Activated naive CD8-positive, alpha-beta T cell treated with anti-CD3 and anti-CD28 coated beads, Interleukin-2, amount 10 ng/mL, durations not matched to agents 7 days and 5 days (primary cell): ENCODE measurements around the gene CACNA2D1. TPM values are rescaled to one million over a fixed set of nuclear protein-coding genes. Genes with fewer than 3 reads are reported as not detected.

Experiments
- ATAC-seq: fragments of 150-1000 bp; cut with Tn5 transposase; one replicate; pipeline ENCODE4 v1.10.0; 2021; ENCODE audit warnings: low read depth, moderate library complexity
- POLR2A ChIA-PET: fragments of 350-600 bp; sonication (Branson Sonifier 250); formaldehyde crosslinking; loops from one replicate; lab custom pipeline; 2021; ENCODE audit warnings: antibody characterized with exemption; lab: Charles Lee
- DNase-seq: peaks from one replicate; pipeline ENCODE4 v3.0.0; 2021
- H3K27ac Mint-ChIP-seq: one replicate; pipeline ENCODE4 v1.8.0; 2022; ENCODE audit warnings: mild to moderate bottlenecking, mixed read lengths
- H3K27me3 Mint-ChIP-seq: one replicate; pipeline ENCODE4 v1.8.0; 2022; ENCODE audit warnings: mild to moderate bottlenecking, moderate library complexity, mixed read lengths
- H3K36me3 Mint-ChIP-seq: one replicate; pipeline ENCODE4 v1.8.0; 2021; ENCODE audit warnings: mild to moderate bottlenecking, mixed read lengths
- H3K4me1 Mint-ChIP-seq: one replicate; pipeline ENCODE4 v1.8.0; 2021; ENCODE audit warnings: mixed read lengths
- H3K4me3 Mint-ChIP-seq: one replicate; pipeline ENCODE4 v1.8.0; 2022; ENCODE audit warnings: mild to moderate bottlenecking, moderate library complexity, mixed read lengths
- H3K9me3 Mint-ChIP-seq: one replicate; pipeline ENCODE4 v1.8.0; 2021; ENCODE audit warnings: mixed read lengths
- total RNA-seq, 2 experiments: library from RNA; stranded (reverse); gene quantifications; one replicate each; pipeline ENCODE4 v1.2.3, GENCODE V29; 2021

Gene CACNA2D1
- total RNA-seq, 2 experiments from 2014 or later = not detected

- Mint-ChIP-seq H3K36me3 (no peaks in the 10 kb centered on the region), H3K9me3 (no peaks in the 10 kb centered on the region), H3K4me3 (no peak overlapping the region), H3K27ac (no peak overlapping the region), H3K4me1 (no peaks in the 10 kb centered on the region), H3K27me3 (no peaks in the 10 kb centered on the region)
- POLR2A ChIA-PET = no interaction called here
- ATAC-seq = no peak
- DNase-seq = no peak
Measured at GRCh38 chr7:82373926-82374635, 69.5 kb downstream of the CACNA2D1 start.

GRCh38 chr7:82364671-82365070 lies 78.9 kb downstream of the CACNA2D1 start:
- ATAC-seq (no peak), DNase-seq (no peak)
- H3K4me3 Mint-ChIP-seq = no peak overlapping the region
- POLR2A ChIA-PET = no interaction called here
- H3K4me1 Mint-ChIP-seq = no peaks in the 10 kb centered on the region
- no peaks in the 10 kb centered on the region for H3K36me3 Mint-ChIP-seq
- no peak overlapping the region for H3K27ac Mint-ChIP-seq
- no peaks in the 10 kb centered on the region for H3K9me3 Mint-ChIP-seq
- no peaks in the 10 kb centered on the region for H3K27me3 Mint-ChIP-seq

GRCh38 chr7:82364048-82364447 lies 79.5 kb downstream of the CACNA2D1 start:
- no peaks in the 10 kb centered on the region for H3K9me3 Mint-ChIP-seq
- no peak overlapping the region for H3K27ac Mint-ChIP-seq
- no peak overlapping the region for H3K4me3 Mint-ChIP-seq
- ATAC-seq (no peak), DNase-seq (no peak)
- H3K4me1 Mint-ChIP-seq = no peaks in the 10 kb centered on the region
- no peaks in the 10 kb centered on the region for H3K36me3 Mint-ChIP-seq
- H3K27me3 Mint-ChIP-seq = no peaks in the 10 kb centered on the region
- POLR2A ChIA-PET = no interaction called here

GRCh38 chr7:82362129-82362706 lies 81.4 kb downstream of the CACNA2D1 start:
- H3K27me3 Mint-ChIP-seq = no peaks in the 10 kb centered on the region
- POLR2A ChIA-PET = no interaction called here
- H3K27ac Mint-ChIP-seq = no peak overlapping the region
- H3K9me3 Mint-ChIP-seq = no peaks in the 10 kb centered on the region
- DNase-seq (no peak), ATAC-seq (no peak)
- no peaks in the 10 kb centered on the region for H3K4me1 Mint-ChIP-seq
- H3K4me3 Mint-ChIP-seq = no peak overlapping the region
- H3K36me3 Mint-ChIP-seq = no peaks in the 10 kb centered on the region

GRCh38 chr7:82360591-82361368 lies 82.8 kb downstream of the CACNA2D1 start:
- DNase-seq = no peak
- no peak for ATAC-seq
- no peaks in the 10 kb centered on the region for H3K9me3 Mint-ChIP-seq
- no peaks in the 10 kb centered on the region for H3K27me3 Mint-ChIP-seq
- H3K27ac Mint-ChIP-seq = no peak overlapping the region
- H3K36me3 Mint-ChIP-seq = no peaks in the 10 kb centered on the region
- POLR2A ChIA-PET = no interaction called here
- H3K4me3 Mint-ChIP-seq = no peak overlapping the region
- H3K4me1 Mint-ChIP-seq = no peaks in the 10 kb centered on the region

- Mint-ChIP-seq H3K27me3 (no peaks in the 10 kb centered on the region), H3K27ac (no peak overlapping the region), H3K4me1 (no peaks in the 10 kb centered on the region), H3K36me3 (no peaks in the 10 kb centered on the region), H3K9me3 (no peaks in the 10 kb centered on the region), H3K4me3 (no peak overlapping the region)
- POLR2A ChIA-PET = no interaction called here
- DNase-seq = no peak
- ATAC-seq = no peak
Measured at GRCh38 chr7:82359426-82359825, 84.2 kb downstream of the CACNA2D1 start.

GRCh38 chr7:82358923-82359322 lies 84.7 kb downstream of the CACNA2D1 start:
- no peaks in the 10 kb centered on the region for H3K27me3 Mint-ChIP-seq
- no peak overlapping the region for H3K4me3 Mint-ChIP-seq
- no peaks in the 10 kb centered on the region for H3K4me1 Mint-ChIP-seq
- no peaks in the 10 kb centered on the region for H3K9me3 Mint-ChIP-seq
- no peaks in the 10 kb centered on the region for H3K36me3 Mint-ChIP-seq
- no peak overlapping the region for H3K27ac Mint-ChIP-seq
- DNase-seq = no peak
- POLR2A ChIA-PET = no interaction called here
- ATAC-seq = no peak

GRCh38 chr7:82358009-82358578 lies 85.5 kb downstream of the CACNA2D1 start:
- Mint-ChIP-seq H3K36me3 (no peaks in the 10 kb centered on the region), H3K4me3 (no peak overlapping the region), H3K4me1 (no peaks in the 10 kb centered on the region), H3K9me3 (no peaks in the 10 kb centered on the region), H3K27ac (no peak overlapping the region), H3K27me3 (no peaks in the 10 kb centered on the region)
- POLR2A ChIA-PET = no interaction called here
- DNase-seq (no peak), ATAC-seq (no peak)

GRCh38 chr7:82348251-82348650 lies 95.3 kb downstream of the CACNA2D1 start:
- Mint-ChIP-seq H3K27me3 (no peaks in the 10 kb centered on the region), H3K4me3 (no peak overlapping the region), H3K27ac (no peak overlapping the region), H3K9me3 (no peaks in the 10 kb centered on the region), H3K36me3 (no peaks in the 10 kb centered on the region), H3K4me1 (no peaks in the 10 kb centered on the region)
- DNase-seq (no peak), ATAC-seq (no peak)
- POLR2A ChIA-PET = no interaction called here

- DNase-seq = no peak
- POLR2A ChIA-PET = no interaction called here
Measured at GRCh38 chr7:82347808-82348207, 95.8 kb downstream of the CACNA2D1 start.

GRCh38 chr7:82345886-82346285 lies 97.7 kb downstream of the CACNA2D1 start:
- Mint-ChIP-seq H3K9me3 (no peaks in the 10 kb centered on the region), H3K4me1 (no peaks in the 10 kb centered on the region), H3K27me3 (no peaks in the 10 kb centered on the region), H3K36me3 (no peaks in the 10 kb centered on the region), H3K4me3 (no peak overlapping the region), H3K27ac (no peak overlapping the region)
- ATAC-seq (no peak), DNase-seq (no peak)
- POLR2A ChIA-PET = no interaction called here

More at GRCh38 chr7:82347808-82348207, 95.8 kb downstream of the CACNA2D1 start:
- ATAC-seq = no peak
- Mint-ChIP-seq H3K27me3 (no peaks in the 10 kb centered on the region), H3K4me3 (no peak overlapping the region), H3K36me3 (no peaks in the 10 kb centered on the region), H3K4me1 (no peaks in the 10 kb centered on the region), H3K27ac (no peak overlapping the region), H3K9me3 (no peaks in the 10 kb centered on the region)

GRCh38 chr7:82343716-82344115 lies 99.9 kb downstream of the CACNA2D1 start:
- Mint-ChIP-seq H3K36me3 (no peaks in the 10 kb centered on the region), H3K27me3 (no peaks in the 10 kb centered on the region), H3K9me3 (no peaks in the 10 kb centered on the region), H3K4me3 (no peak overlapping the region), H3K27ac (no peak overlapping the region), H3K4me1 (no peaks in the 10 kb centered on the region)
- POLR2A ChIA-PET = no interaction called here
- ATAC-seq = no peak
- DNase-seq = no peak

- no peaks in the 10 kb centered on the region for H3K27me3 Mint-ChIP-seq
- DNase-seq (no peak), ATAC-seq (no peak)
- H3K4me1 Mint-ChIP-seq = no peaks in the 10 kb centered on the region
- H3K36me3 Mint-ChIP-seq = no peaks in the 10 kb centered on the region
- no peak overlapping the region for H3K27ac Mint-ChIP-seq
- H3K9me3 Mint-ChIP-seq = no peaks in the 10 kb centered on the region
- no peak overlapping the region for H3K4me3 Mint-ChIP-seq
- POLR2A ChIA-PET = no interaction called here
Measured at GRCh38 chr7:82339958-82340357, 103.6 kb downstream of the CACNA2D1 start.
